ENCODE results near the gene NR6A1.

The NR6A1 gene

GRCh38 chr9:124470726-124471125 lies 300.4 kb downstream of the NR6A1 start:
- H3K4me3 ChIP-seq (ENCODE audit: low read length): no peak overlapping the region
- TF ChIP-seq CTCF (conservative IDR thresholded peaks at IDR 0.05; ENCODE audit: low read length): no peak
- no peak for DNase-seq (ENCODE audit: low read depth)

- DNase-seq (ENCODE audit: low read depth): no peak
- TF ChIP-seq CTCF (conservative IDR thresholded peaks at IDR 0.05; ENCODE audit: low read length): no peak
- H3K4me3 ChIP-seq (ENCODE audit: low read length): no peak overlapping the region
Observed at GRCh38 chr9:124470306-124470705, 300.8 kb downstream of the NR6A1 start.

GRCh38 chr9:124469011-124469832 lies 301.9 kb downstream of the NR6A1 start:
- no peak overlapping the region for H3K4me3 ChIP-seq (ENCODE audit: low read length)
- no peak for TF ChIP-seq CTCF (conservative IDR thresholded peaks at IDR 0.05; ENCODE audit: low read length)
- no peak for DNase-seq (ENCODE audit: low read depth)

- no peak for DNase-seq (ENCODE audit: low read depth)
- TF ChIP-seq CTCF (conservative IDR thresholded peaks at IDR 0.05; ENCODE audit: low read length): no peak
- H3K4me3 ChIP-seq (ENCODE audit: low read length): no peak overlapping the region
Observed at GRCh38 chr9:124468061-124468740, 302.9 kb downstream of the NR6A1 start.

GRCh38 chr9:124467410-124468060 lies 303.6 kb downstream of the NR6A1 start:
- DNase-seq (ENCODE audit: low read depth): no peak
- TF ChIP-seq CTCF (conservative IDR thresholded peaks at IDR 0.05; ENCODE audit: low read length): no peak
- no peak overlapping the region for H3K4me3 ChIP-seq (ENCODE audit: low read length)

Measured in AG10803 (cell line).